GM21381 (cell line): ENCODE data around the gene UNC5CL.

Experiments
- ATAC-seq: cut with Tn5 transposase; IDR thresholded peaks from one replicate; pipeline ENCODE4 v1.9.1; 2021; ENCODE audit warnings: mild to moderate bottlenecking, moderate library complexity; ENCODE audit not compliant: unreplicated experiment

UNC5CL gene

DNA sequence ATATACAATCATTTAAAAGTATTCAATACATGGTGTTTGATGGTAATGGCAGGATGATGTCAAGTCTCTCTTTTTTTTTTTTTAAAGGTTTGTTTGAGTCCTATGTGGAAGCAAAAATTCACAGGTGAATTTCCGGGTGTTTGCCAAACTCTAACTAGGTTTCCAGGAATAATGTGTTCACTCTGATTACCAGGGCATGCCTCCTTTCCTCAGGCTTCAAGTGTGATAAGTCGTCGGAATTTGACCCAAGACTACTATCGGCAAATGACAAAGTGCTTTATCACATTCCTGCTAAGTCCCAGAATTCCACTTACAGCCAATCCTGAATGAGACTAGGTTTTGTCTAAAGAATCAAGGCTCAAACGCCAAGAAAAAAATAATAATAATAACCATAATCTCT is 25.8 kb upstream of the UNC5CL start:
- ATAC-seq: no peak

DNA sequence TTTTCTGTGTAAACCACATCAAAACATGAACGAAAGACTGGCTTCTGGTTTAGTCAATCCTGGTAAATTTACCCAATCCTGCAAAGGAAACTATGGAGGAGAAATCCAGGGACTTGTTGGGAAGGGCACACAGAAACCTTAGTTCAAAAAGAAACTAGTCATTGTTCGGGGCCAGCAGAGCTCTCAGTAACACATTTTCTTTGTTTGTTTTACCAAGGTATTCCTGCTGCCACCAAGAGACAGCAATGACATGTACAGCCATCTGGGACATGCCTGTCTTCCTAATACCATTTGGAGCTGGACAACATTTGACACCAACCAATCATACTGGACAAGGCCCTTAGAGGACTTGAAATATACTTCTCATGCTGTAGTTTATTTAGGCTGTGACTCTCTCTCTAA is 24.9 kb upstream of the UNC5CL start:
- no peak for ATAC-seq

DNA sequence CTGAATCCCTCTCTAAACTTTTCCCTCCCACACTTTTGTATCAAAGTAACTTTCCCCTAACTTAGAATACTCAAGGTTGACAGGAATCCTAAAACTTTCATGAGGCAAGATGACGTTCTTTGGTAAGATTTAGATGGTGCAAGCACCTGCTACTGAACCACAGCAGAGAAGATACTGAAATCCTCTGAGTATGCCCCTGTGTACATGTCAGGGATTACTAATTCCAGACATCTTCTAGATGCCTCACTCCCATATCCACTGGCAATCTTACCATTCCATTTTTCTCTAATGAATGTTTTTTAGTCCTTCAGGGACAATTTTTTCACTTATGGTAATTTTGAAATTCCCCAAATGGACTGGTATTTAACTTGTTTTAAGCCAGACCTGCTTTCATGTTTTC is 23.0 kb upstream of the UNC5CL start:
- no peak for ATAC-seq

DNA sequence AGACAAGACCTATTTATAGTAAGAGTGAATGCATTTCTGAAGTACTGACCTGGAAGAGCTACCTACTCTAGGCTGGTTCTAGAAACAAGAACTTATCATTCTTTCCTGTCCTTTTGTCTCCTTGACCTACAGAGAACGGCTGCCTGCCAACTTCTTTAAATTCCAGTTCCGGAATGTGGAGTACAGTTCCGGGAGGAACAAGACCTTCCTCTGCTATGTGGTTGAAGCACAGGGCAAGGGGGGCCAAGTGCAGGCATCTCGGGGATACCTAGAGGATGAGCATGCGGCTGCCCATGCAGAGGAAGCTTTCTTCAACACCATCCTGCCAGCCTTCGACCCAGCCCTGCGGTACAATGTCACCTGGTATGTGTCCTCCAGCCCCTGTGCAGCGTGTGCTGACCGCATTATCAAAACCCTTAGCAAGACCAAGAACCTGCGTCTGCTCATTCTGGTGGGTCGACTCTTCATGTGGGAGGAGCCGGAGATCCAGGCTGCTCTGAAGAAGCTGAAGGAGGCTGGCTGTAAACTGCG is 22.2 kb upstream of the UNC5CL start:
- no peak for ATAC-seq

DNA sequence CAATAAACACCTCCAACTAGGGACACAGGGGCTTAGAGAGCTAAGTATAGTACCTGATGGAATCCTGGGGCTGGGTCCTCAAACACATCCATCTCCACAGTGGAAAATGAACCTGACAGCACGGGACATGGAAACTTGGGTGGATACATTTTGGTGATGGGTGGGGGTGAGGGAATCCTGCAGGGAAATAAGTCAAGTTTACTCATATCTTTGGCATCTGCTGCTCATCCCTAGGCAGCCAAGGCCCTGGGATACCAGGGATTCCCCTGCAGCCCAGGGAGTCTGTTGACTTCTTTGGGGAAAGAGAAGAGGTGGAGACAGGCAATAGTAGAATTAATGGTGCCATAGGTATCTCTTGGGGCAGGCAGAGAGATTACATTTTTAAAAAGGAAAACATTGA is 20.5 kb upstream of the UNC5CL start:
- ATAC-seq: no peak

DNA sequence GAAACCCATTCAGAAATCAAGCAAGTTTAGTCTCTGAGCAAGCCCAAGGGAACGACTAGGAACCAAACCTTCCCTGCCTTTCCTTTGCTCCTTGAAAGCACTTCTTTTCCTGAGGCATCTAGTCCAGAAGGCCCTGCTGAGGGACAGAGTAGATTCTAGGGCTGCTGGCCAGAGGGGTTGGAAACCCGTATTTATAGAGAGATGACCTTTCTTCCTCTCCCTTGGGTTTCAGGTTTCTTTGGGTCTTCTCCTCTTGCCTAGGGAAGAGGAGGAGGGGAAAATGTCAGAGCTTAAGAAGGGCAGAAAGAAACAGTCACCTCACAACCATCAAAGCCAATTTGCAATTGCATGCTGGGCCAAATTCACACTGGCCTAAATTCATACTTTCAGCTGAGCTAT is 19.8 kb upstream of the UNC5CL start:
- ATAC-seq: no peak

DNA sequence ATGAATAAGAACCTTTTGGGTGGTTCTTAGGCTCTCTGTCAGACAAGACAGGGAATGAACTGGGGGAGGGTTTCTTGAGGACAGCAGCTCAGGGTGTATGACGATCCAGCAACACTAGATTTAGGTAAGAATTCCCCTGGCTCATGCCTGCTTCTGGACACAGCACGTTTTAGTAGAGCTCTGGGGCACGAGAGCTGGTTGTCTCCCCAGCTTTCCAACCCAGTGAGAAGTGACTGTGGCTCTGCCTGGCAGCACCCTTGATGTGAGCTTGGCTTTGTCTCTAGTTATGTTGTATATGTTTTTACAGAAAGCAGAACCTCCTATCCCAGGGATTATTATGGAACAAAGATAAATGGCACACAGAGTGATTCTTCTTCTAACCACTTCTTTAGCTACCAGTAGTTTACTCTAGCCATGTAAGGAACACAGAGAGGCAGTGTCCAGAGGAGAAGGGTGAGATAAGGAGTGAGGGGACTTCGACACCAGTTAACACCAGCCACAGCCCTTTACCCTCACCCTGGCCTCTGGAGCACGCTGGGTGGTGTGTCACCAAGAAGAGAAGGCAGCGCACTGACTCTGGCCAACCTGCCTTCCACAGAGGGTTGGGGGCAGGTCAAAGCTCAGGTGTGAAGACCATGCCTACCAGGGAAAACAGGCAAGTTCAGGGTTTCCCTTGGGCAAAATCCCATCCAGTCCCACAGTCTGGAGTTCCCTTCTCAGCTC is 17.9 kb upstream of the UNC5CL start:
- ATAC-seq: no peak

DNA sequence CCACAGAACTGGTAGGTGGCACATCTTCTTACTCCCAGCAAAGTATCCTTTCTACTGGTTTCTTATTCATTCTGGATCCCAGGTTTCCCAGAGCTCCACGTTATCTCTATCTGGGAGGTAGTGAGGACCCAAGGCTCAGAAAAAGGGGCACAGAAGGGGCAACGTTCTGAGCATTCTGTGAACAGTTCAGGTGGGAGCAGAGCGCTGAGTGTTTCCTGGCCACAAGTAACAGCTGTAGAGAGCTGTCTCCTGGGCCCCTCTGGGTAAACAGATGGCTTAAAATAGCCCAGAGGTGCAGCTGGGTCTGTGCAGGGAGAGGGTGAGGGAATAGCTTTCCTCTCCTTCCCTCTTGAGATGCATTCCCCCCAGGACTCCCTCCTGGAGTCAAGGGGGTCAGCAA is 16.1 kb upstream of the UNC5CL start:
- no peak for ATAC-seq

DNA sequence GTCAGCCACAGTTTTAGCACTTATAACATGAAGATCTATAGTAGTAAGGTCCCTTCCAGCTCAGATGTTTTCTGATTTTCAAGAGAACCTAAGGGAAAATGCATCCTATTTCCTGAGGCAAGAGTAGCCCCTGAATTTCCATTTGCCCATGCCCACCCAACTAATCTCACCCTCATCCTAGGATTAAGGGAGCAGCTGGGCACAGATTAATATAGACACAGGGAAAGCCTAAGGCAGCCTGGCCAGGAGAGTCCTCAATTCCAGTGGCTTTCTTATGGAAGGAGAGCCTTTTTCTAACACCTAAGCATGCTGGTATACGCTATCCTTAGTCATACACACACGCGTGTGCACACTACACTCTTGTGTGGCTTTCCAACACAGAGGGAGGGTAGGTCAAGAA is 15.5 kb upstream of the UNC5CL start:
- no peak for ATAC-seq

DNA sequence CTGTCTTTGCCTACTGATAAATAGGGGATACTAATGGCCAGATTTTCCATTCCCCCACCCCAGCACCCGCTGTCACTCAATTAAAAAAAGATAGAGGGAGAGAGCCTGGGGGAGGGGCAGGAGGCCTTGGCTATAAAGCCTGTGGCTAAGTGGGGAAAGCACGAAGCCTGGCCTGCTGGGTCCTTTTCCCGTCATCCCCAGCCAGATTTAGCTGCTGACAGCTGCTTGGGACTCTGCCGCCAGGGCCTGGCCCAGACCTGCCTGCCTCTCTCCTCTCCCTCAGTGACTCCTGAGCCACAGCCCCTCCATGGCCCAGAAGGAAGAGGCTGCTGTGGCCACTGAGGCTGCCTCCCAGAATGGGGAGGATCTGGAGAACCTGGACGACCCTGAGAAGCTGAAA is 14.0 kb upstream of the UNC5CL start, which contains the start of gene APOBEC2:
APOBEC2 (plus strand) TSS at position 162 of the 400 bp plus-strand sequence; CDS start at position 308, 146 bp downstream.
- ATAC-seq: no peak

DNA sequence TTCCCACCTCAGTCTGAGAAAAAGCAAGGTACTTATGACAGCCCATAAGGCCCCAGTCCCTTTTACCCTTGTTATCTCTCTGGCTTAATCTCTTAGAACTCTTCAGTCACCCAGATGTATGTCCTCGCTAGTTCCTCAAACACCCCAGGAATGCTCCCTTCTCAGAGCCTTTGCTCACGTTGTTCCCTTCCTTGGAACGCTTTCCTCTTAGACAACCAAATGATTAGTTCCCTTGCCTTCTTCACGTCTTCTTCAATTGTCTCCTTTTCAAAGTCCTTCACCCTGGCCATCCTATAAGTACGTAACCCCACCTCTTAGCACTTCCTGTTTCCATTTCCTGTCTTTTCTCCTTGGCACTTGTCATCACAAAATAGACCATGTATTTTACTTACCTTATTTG is 12.9 kb upstream of the UNC5CL start:
- no peak for ATAC-seq

DNA sequence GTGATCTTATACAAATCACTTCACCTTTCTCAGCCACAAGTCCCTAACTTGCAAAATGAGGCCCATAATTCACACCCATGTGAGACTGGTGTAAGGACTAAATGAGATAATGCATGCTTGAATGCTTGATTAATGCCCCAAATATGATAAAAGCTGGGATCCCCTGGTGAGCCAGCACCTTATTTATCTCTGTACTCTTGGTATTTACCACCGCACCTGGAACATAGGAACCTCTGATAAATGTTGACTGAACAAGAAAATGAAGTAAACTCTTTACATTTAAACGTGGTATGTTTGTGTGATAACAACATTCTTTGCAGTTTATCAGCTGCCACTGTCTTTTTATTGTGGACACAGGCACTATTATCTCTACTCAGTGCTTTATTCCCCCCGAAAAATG is 11.5 kb upstream of the UNC5CL start:
- ATAC-seq: no peak

DNA sequence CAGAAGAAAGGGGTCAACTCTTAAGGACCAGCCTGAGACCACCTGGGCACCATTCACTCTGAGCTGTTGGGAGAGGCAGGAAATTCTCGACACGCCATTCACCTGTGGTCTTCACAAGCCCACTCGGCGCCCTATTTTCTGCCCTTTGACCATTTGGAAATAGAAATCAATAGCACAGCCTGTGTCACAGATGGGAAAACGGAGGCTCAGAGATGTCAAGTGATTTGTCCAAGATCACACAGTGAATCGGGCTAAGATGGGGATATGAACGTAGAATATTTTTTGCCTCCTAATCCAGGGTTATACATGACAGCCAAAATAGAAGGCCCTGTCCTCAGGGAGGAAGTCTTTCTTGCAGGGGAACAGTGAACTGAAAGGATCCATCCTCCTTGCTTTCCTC is 10.9 kb upstream of the UNC5CL start:
- ATAC-seq: no peak

DNA sequence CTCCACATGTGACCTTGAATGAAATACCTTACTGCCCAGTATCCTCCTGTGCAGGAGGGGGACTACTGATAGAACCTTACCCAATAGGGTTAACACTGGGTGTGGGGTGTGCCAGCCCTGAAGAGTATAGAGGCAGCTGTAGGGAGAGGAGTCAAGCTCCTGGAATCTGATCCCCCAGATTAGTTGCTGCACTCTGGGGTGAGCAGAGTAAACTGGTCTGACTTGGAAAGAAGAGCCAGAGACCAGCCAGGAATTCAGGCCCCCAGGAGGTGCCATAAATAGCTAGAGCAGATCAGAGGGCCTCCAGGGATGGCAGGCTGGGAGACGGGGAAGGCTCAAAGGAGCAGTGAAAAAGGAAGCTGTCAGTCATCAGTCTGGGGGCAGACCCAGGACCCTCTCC is 10.5 kb upstream of the UNC5CL start:
- ATAC-seq: no peak

DNA sequence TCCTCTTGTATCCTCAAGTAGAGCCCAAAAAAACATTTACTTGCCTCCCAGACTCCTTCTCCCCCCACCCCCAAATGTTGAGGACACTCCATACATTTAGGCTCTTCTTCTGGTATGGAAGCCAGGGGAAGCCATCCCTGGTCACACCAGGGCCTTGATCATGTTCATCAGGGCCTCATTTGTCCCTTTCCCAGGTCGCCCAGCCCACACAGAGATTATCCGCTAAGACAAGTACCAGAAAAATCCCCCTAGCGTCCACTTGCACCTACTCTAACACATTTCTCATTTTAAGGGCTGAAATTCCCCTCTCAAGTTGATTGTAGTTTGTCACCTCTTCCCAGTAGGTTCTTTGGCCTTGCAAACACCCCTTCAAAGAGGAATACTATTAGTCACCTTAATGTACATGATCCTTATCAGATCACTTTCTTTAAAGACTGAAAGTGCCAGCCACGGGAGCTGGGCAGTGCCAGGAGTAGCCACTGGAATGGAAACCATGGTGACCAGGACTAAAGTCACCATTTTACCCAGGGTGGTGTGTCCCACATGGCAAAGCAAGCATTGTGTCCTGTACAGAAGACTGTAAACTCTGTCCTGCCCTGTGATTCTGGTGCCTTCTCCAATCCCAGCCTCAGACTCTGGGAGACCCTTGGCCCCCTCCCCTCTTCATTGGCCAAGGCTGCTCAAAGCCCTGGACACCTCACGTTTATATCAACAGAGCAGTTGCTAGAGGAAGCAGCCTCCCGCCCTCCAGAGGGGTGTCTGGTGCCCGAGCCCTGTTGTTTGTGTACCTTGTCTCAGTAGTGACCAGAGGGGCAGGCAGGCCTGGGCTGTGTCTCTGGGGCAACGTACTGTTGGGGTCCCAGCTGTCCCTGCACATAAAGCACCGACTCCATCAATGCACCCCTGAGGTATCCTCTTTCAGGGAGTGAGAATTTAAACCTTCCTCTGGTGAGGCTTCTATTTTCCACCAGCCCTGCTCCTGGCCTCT is 9.0 kb upstream of the UNC5CL start:
- no peak for ATAC-seq

DNA sequence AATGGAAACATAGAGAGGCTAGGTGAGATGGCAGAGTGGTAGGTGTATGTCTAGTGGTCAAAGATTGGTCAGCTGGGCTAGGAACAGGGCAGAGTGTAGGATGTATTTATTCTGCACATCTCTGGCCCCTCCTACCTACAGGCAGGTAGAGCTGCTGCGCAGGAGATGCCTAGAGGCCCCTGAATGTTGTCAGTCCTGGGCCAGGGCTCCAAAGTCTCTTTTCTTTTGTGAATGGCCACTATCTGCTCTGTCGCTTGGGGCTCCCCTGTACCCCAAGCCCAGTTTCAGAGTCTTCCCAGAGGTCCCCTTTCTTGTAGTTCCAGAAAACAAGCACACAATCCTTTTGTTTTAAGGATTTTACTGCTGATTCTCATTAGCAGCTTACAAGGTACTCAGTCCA is 8.3 kb upstream of the UNC5CL start:
- ATAC-seq: no peak

DNA sequence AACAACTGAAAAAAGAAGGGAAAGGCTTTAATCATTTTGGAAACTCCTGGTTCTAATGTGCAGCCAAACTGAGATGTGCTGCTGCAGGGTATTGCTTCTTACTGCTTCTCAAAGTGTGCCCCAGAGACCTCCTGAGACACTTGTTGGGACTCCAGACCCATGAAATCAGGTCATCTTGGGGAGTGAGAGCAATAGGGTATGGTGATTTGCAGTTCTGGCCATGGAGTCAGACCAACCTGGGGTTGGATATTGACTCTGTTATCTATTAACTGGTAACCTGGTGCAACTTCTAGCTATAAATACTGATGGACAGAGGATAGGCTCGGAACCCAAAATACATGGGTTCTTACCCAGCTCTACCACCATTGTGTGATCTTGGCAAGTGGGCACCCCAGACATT is 7.1 kb upstream of the UNC5CL start:
- no peak for ATAC-seq

DNA sequence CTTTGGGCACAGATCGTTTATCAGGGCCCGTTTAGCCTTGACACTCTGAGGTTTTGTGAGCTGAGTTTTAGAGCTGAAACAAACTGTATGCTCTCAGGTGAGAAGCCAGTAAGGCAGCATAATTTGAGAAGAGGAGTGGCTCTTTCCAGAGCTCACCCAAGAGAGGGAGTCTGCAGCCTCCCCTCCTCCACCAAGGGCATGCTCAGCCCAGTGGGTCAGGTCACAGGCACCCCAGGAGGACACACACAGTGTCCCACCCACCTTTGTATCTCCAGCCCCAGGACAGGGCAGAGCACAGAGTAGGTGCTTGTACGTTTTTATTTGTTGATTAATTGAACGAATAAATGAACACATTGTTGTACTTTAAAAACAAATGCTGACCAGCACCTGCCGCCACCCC is 6.6 kb upstream of the UNC5CL start:
- no peak for ATAC-seq

DNA sequence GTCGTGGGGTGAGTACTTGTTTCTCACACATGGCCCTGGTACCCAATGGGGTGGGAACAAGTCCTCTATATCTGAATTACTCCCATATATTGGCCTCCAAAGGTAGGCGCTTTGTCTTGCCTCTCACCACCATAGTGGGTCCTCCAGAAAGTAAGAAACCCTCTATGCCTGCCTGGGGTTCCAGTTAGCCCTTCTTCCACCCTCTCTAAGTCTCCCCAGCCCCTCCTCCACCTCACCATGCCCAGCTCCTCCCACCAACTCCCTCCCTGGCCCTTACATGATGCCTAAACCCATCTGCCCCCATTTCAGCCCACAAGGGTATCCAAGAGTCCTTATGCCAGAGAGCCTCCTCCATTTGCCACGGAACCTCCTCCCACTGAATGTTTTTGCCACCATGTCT is 4.1 kb upstream of the UNC5CL start:
- ATAC-seq: no peak

DNA sequence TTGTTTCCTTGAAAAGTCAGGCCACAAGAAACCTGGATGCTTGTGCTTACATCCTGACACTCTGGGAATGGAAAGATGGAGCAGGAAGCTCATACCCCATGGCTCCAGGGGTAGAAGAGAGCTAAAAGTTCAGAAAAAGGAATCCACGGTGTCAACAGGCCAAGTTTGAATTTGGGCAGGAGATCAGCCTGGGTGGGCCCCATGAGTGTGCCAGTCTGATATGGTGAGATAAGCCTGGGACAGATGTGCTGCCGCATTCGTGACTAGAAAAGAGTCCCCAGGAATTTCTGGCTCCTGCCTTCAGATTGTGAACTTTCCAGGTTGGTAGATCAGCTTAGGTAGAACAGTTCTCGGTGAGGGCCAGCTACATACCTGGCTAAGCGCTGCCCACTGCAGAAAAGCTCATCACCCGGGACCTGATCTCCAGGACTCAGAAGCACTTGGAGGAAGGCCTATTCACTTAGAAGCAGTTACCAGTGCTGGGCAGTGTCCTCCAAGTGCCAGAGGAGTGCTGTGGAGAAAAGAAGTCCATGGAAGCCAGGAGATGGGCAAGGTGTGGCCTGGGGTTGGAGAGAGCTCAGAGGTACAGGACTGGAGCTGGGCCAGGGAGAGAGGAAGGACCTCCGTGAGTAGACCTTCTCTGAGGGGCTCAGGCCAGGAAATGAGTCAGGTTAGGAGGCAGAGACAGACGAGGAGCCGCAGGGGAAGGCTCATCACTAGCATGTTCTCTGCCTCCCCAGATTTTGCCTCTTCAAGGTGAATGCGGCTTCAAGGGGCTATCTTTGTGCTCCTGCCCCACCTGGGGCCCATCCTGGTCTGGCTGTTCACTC is 3.4 kb upstream of the UNC5CL start, which contains the start of gene TSPO2:
TSPO2 (plus strand) TSS at position 242 of the 830 bp plus-strand sequence; CDS start at position 761, 519 bp downstream.
- ATAC-seq: no peak
